HCEC 1CT (cell line): ENCODE data around the gene COA4.

Experiments used
- DNase-seq: peaks from one replicate; pipeline ENCODE4 v3.0.0-alpha.2; 2017

COA4 gene

DNA sequence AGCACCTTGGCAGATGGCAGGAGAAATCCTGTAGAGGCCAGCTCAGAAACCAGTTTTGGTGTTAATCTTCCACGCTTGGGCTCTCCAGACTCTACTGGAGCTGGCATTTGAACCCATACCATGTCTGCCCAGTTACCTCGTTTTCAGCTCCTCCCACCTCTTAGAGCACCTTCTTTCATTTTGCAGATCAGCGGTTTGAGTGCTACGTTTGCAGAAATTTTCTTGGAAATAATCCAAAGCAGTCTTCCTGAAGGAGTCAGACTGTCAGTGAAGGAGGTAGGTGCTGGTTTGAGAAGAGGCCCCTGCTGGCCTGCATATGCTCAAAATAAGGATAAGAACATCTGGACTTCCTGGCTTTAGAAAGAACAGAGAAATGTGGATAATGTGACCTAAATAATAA, 13.7 kb downstream of the COA4 start:
- no peak for DNase-seq

DNA sequence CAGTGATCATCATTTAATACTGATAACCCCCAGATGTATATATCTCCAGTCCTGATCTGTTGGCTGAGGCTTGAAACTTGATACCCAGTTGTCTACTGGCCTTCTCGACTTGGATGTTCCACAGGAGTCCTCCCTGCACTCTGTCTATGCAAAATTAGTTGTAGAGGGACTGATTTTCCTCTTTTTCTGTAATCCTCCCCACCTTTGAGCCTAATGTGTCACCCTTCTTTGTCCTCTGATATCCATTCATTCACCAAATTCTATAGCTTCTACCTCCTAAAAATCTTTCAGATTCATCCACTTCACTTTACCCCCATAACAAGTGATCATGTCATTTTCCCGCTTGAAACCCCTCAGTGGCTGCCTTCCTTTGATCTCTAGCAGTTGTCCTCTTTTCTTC, 16.4 kb downstream of the COA4 start:
- DNase-seq = no peak

DNA sequence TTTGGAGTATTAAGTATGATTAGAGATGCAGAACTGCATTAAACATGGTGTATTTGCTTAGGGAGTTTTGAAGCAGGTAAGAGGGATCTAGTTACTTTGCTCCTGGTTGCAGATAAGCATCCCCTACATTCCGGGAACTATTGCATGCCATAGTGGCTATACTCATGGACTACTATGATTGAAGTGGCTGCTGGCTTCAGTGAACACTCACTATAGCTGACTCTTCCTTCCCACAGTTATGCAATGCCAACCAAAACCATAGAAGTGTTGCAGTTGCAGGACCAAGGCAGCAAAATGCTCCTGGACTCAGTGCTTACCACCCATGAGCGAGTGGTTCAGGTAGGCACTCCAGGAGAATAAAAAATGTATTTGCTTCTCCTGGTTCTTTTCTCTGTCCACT, 17.0 kb downstream of the COA4 start:
- no peak for DNase-seq

DNA sequence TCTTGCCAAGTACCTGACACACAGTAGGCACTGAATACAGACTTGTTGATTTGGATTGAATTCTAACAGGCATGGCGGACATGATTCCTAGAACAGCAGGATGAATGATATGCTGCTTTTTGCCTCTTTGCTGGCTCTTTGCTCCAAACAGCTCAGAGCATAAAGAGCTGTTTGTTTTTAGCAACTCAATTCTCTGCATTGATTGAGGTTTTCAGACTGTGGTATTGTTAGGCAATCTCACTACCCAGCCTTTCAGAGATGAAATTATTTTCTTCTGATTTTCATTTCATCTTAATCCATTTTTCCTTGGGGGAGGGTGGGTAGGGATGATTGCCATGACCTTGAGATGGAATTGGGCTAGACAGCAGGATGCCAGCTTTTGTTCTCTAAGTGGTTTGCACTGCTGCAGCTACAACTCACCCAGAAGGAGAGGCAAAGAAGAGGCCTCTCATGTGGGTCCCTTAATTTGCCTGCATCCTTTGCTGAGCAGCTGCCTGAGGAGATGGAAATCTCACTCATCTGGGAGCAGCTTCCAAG, 20.5 kb downstream of the COA4 start:
- DNase-seq = no peak

- peak; percentile 47 for DNase-seq
Observed at GRCh38 chr11:73854680-73855079, 22.0 kb downstream of the COA4 start.

DNA sequence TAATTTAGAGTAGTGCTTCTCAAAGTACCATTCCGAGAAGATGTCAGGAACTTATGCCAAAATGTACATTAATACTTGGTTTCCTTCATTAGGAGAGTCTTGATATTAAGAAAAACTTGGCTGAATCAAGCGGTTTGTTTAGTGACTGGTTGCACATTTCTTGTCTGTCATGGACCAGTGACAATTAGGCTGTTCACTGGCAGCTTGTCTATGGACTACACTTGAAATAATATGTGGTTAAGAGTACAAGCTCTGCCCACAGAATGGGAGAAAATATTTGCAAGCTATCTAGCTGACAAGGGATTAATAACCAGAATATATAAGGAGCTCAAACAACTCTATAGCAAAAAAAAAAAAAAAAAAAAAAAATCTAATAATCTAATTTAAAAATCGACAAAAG, 24.6 kb downstream of the COA4 start:
- DNase-seq = no peak

GRCh38 chr11:73851046-73851764, 25.4 kb downstream of the COA4 start:
- no peak for DNase-seq

- no peak for DNase-seq
Observed at GRCh38 chr11:73839123-73839457, 37.6 kb downstream of the COA4 start.

DNA sequence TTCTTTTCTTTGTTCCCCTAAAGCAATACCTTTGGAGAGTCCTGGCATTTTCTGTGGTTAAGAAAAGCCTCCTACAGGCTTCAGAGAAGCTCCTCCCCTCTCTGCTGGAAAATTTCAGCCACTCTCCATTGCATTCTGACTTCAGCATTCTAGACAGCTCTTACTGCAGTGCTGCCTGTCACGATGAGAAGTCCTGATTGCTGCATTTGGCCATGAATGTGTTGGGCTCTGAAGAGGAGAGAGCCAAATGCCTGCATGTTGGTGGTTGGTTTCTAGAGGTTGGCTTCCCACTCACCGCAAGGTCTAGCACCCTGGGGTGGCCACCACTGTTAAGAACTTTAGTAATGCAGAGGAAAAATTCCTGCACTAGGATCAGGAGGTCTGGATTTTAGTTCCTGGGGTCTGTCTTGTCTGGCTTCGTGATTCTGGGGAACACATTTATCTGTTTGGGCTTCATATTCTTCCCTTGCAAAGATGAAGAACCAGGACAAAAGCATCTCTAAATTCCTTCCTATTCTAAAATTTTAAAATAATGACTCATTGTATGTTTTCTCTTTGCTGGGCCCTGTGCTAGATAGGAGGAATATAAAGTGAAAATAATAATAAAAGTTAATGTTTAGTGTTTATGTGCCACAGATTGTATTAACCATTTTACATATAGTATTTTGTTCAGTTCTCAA, 38.1 kb downstream of the COA4 start:
- no peak for DNase-seq

DNA sequence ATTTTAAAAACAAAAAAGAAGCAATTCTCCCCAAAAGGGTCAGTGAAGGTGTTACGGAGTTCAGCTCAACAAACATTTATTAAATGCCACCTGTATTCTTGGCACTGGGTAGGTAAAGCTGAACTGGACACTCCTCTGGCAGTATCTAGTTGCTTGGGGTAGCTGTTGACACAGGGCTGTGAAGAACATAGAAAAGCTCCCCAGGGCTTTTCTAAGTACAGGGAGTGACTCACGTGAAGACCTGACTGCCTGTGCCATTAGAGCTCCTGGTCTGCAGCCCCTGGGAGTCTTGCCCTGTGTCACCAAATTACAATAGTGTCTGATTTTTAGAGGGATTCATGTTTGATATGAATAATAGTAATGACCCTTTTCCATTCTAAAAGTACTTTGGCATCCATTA, 43.6 kb downstream of the COA4 start:
- no peak for DNase-seq

DNA sequence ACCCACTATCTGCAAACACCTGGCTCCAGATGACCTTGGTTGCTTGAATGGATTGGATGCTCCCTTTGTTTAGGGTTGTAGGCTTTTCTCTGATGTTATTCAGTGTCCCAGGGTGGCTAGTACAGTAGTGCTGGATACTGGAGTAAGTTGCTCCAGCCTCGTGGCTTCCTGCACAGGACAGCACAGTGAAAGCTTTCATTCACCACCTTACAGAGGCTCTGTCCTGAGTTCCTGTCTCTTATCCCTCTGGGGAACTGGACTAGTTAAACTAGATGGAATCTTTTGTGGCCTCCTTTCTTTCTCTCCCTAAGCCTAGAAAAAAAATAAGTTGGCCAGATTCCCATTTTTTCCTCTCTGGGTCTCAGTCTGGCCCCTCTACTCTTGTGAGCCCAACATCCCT, 46.4 kb downstream of the COA4 start:
- no peak for DNase-seq
